ENCODE measurements around the gene PCYT2.

- TF ChIP-seq POLR2A (IDR thresholded peaks at IDR 0.05) (no peak), CTCF (IDR thresholded peaks at IDR 0.05) (no peak)
These were observed 33.6 kb downstream of the PCYT2 start for GRCh38 chr17:81877569-81877968.

Data from right lobe of liver (tissue), 4 donors.